Measurements from ENCODE around the gene PDE7B.
"Not testable (repeated sequence)": the region's sequence is repeated elsewhere in the genome, so short reads cannot be mapped to it uniquely, and the experiment has no call there.

PDE7B gene

DNA sequence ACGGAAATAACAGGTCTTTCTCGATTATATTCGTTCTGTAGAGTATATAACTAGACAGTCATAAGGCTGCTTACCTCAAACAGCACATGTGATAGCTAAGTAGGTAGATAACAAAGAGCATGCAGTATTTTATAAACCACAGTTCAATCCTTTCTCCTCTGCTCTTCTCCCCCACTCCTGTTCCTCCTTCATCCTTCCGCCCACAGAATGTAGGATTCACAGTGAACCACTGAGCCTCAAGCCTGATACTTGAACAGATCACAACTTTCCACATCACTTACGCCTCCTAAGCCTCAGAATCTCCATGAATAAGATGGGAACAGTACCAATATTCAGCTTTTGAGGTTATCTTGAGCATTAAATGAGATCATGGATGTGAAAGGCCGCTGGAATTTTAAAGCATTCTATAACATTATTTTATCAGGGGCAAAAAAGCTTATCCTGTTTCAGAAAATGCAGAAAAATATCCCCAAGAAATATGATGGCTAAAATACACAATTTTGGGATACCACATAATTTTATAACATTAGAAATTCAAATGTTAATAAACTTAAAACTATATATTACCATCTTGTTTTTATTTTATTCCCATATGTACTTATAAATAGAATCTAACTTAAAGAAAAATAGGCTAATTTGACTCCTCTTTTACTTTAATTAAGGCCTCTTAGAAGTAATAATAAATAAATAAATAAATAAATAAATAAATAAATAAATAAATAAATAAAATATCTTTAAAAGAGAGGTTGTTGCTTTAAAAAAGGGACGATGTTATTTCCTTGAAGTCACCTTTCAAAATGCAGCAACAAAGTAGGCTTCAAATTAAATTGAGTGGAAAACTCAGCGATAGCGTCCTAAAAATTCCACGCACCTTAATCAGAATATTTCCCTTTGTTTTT, 365.3 kb downstream of the PDE7B start:
- no peak for DNase-seq (ENCODE audit: extremely low read depth in 1 of 2, low read depth in 1 of 2)

DNA sequence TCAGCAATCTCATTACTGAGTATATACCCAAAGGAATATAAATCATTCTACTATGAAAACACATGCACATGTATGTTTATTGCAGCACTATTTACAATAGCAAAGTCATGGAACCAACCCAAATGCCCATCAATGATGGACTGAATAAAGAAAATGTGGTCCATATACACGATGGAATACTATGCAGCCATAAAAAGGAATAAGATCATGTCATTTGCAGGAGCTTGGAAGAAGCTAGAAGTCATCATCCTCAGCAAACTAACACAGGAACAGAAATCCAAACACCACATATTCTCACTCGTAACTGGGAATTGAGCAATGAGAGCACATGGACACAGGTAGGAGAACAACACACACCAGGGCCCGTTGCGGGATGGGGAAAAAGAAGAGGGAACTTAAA, 373.5 kb downstream of the PDE7B start:
- DNase-seq (ENCODE audit: extremely low read depth in 1 of 2, low read depth in 1 of 2), result not testable (repeated sequence)

DNA sequence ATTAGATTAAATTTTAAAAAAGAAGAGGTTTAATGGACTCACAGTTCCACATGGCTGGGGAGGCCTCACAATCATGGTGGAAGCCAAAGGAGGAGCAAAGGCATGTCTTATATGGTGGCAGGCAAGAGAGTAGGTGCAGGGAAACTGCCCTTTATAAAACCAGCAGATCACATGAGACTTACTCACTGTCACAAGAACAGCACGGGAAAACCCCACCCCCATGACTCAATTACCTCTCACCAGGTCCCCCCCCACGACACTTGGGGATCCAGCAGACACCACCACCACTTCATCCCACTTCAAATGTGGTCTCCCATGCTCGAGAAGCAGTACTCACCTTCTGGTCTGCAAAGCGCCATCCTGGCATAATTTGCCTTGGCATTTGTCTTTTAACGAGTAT, 374.0 kb downstream of the PDE7B start:
- no peak for DNase-seq (ENCODE audit: extremely low read depth in 1 of 2, low read depth in 1 of 2)

DNA sequence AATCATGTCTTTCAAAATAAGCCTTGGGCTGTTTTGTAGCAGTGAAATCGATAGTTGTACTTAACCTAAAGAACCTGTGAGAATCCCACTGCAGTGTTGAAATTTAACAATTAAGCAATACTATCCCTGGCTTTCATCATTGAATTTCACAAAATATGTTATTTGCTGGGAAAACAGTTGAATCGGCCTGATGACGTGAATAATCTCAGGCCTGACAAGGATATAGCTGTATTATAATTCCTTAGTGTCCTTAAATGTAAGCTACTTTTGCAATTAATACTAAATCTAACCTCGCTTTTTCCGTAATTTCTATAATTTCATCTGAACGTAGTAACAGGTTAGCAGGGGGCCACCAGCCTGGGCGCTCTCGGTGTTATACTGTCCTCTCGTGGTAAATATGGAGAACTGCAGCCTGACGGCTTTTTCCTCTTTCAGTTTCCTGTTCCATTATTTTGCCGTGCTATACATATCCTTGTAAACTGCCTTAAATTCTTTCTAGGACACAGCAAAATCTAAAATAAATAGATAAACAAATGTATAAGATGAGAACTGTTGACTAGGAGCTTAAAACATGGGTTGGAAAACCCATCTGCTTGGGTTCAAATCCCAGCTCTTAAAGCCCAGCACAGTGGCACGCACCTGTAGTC, 374.6 kb downstream of the PDE7B start:
- DNase-seq (ENCODE audit: extremely low read depth in 1 of 2, low read depth in 1 of 2), result peak; percentile 16 to 17

DNA sequence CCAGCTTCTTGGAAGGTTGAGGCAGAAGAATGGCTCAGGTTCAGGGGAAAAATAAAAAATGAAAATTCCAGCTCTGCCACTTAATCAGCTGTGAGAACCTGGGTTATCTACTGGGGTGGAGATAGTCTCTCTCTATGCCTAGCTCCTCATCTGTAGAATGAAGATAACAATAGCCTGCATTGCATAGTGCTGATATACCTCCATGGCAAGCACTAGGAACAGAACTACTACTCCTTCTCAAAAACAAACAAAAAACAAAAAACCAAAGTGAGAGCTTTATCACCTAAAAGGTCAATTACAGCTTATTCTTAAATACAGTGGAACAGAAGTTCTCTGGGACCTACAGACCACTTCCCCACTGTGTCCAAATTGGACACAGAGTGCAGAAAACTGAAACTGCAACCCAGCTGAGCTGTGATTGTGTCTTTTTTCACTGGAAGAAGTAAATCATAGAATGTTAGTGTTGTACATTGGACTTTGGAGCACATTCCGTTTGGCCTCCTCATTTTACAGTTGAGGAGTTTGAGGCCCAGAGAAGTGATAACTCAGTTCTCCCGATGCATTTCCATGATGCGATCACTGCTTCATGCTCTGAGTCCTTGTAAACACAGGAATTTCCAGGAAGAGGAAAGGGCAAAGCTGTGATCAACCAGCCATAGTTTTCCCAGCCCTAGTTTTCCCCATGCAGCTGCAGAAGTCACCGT, 375.3 kb downstream of the PDE7B start:
- DNase-seq (ENCODE audit: extremely low read depth in 1 of 2, low read depth in 1 of 2), result no peak

DNA sequence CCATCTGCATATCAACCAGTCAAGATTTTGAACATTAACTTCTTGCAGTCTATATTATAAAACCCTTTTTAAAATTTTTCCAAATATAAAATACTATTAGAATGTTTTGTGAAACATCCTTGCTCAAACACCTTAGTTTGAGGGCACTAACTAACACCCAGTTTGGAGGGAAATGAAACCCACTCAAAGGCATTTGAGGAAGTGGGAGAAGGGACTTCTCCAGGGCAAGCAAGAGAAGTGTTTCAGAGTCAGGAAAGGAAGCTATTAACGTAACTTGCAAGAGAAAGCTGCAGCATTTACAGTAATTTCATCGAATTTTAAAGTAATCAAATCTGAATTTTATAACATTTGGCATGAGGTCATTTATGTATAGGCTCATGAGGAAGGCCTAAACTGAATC, 377.3 kb downstream of the PDE7B start:
- DNase-seq (ENCODE audit: extremely low read depth in 1 of 2, low read depth in 1 of 2), result no peak

DNA sequence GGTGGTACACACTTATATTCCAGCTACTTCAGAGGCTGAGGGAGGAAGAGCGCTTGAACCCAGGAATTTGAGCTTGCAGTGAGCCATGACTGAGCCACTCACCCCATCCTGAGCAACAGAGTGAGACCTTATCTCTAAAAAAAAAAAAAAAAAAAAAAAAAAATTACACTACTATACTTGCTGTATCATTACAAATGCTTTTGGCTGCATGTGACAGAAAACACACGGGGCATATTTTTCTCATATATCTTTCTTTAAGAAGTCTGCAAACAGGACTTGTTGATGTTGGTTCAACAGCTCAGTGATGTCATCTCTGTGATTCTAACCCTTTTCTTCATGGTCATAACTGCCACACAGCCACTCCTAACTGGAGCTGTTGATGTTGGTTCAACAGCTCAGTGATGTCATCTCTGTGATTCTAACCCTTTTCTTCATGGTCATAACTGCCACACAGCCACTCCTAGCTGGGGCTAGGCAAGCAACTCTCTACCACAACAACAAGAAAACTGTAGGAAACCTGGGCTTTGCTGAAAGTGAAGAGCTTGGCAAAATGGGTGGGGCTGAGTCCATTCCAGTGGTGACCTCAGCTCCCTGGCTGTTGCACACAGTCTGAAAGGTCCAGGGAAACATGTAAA, 378.8 kb downstream of the PDE7B start:
- no peak for DNase-seq (ENCODE audit: extremely low read depth in 1 of 2, low read depth in 1 of 2)

DNA sequence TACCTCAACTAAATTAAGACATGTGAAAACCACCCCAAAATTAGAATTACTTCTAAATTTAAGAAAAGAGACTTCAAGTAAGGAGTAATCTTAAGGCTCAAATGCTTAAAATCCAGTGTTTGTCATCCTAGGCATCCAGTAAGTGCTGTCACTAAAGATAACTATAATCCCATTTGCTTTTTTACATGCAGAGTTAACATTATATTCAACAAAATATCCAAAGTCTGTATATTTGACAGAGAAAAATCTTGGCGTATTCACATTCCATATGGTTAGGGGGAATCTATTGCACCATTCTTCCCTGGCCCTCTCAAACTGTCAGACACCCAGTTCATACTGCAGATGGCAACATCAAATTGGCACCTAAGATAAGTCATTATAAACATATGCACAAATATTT, 381.2 kb downstream of the PDE7B start:
- DNase-seq (ENCODE audit: extremely low read depth in 1 of 2, low read depth in 1 of 2), result no peak

DNA sequence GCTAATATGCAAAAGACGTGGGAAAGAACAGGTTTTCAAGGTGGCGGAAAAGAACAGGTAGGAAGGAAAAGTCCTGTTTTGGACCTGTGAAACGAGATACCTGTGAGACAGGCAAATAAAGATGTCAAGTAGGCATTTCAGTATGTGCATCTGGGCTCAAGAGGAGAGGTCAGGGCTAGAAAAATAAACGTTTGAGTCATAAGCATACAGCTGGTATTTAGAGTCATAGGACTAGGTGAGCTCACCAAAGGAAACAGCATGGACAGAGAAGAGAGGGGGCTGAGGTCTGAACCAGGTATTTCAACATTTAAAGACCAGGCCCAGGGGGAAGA, 383.7 kb downstream of the PDE7B start:
- no peak for DNase-seq (ENCODE audit: extremely low read depth in 1 of 2, low read depth in 1 of 2)

DNA sequence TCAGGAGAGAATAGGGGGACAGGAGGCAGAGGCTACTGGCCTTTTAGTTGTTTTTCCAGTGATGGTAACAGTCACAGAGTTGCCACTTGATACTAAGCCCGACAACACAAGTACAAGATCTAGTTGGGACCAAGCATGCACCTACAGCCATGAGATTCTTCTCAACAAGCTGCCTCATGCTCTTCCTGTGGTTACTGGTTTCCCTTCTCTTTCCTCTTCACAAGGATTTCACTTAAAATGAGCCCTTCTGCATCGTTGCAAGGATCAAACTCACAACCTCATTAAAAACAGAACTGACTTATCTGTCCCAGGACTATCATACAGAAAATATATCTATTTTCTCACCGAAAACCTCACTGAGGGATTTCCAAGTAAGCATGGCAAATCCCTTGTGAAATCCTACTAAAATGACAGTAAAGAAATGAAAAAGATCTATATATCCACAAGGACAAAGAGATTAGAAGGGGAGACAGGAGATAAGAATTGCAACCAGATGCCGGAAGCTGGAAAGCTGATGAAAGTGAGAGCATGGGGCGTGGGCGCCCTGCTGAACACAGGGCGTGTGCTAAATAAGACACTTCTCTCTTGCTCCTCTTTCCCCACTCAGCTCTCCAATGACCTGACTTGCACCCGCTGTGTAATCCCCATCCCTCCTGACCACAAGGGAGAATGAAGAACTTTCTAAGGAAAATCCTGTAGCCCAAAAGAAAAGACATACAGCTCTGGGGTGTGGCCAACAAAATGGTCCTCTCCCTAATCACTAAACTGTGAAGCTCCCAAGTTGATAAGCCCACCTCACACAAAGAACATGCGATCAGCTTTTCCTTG, 385.2 kb downstream of the PDE7B start:
- DNase-seq (ENCODE audit: extremely low read depth in 1 of 2, low read depth in 1 of 2), result no peak

DNA sequence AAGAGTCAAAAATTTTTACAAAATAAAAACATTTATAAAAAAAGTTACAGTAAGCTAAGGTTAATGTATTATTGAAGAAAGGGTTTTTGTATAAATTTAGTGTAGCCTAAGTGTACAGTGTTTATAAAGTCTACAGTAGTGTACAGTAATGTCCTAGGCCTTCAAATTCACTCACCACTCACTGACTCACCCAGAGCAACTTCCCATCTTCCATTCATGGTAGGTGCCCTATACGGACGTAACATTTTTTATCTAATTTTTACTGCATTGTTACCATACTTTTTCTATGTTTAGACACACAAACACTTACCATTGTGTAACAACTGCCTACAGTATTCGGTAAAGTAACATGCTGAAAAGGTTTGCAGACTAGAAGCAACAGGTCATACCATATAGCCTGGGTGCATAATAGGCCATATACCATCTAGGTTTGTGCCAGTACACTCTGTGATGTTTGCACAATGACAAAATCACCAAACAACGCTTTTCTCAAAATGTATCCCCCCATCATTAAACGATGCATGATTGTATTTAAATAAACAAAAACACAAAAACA, 392.6 kb downstream of the PDE7B start:
- no peak for DNase-seq (ENCODE audit: extremely low read depth in 1 of 2, low read depth in 1 of 2)

All from activated CD8-positive, alpha-beta memory T cell treated with anti-CD3 and anti-CD28 coated beads for 1 hour (primary cell).